OCI-LY3 (cell line): Measurements from ENCODE around the gene STIM2.

Experiments
- H2AFZ ChIP-seq: fragments of 200-600, 300-600 bp; shearing (Covaris generic); 2 replicates; pipeline ENCODE4 v1.6.0; 2014; ENCODE audit warnings: antibody characterized with exemption, low read depth, low read length
- H3K27ac ChIP-seq: fragments of 200-600, 300-600 bp; sonication (generic); 2 replicates; pipeline ENCODE4 v1.5.1; 2014; ENCODE audit warnings: mild to moderate bottlenecking, low read length, moderate library complexity, mixed read lengths
- H3K27me3 ChIP-seq: fragments of 200-600, 300-600 bp; sonication (generic); 2 replicates; pipeline ENCODE4 v1.6.1; 2014; ENCODE audit warnings: low read depth, low read length, mixed read lengths
- H3K36me3 ChIP-seq: fragments of 200-600, 300-600 bp; sonication (generic); replicated peaks from 2 replicates; pipeline ENCODE3; 2014; ENCODE audit warnings: low read depth, low read length, mixed read lengths
- H3K4me1 ChIP-seq: fragments of 300-600, 200-600 bp; sonication (generic); 2 replicates; pipeline ENCODE4 v1.6.1; 2014; ENCODE audit warnings: low read length, mixed read lengths
- H3K4me2 ChIP-seq: fragments of 200-600, 300-600 bp; sonication (generic); 2 replicates; pipeline ENCODE4 v1.6.1; 2014; ENCODE audit warnings: low read length, mixed read lengths
- H3K4me3 ChIP-seq: fragments of 300-600, 200-600 bp; sonication (generic); 2 replicates; pipeline ENCODE4 v1.5.1; 2014; ENCODE audit warnings: antibody characterized with exemption, mild to moderate bottlenecking, low read length, moderate library complexity
- H3K79me2 ChIP-seq: fragments of 300-600, 200-600 bp; shearing (Covaris generic); 2 replicates; pipeline ENCODE4 v1.6.1; 2014; ENCODE audit warnings: mild to moderate bottlenecking, low read length, mixed read lengths
- H3K9ac ChIP-seq: fragments of 300-600, 200-600 bp; shearing (Covaris generic); 2 replicates; pipeline ENCODE4 v1.6.0; 2014; ENCODE audit warnings: mild to moderate bottlenecking, low read length, moderate library complexity
- H3K9me3 ChIP-seq: fragments of 200-600, 300-600 bp; shearing (Covaris generic); 2 replicates; pipeline ENCODE4 v1.6.1; 2014; ENCODE audit warnings: low read length, mixed read lengths; ENCODE audit not compliant: insufficient read depth
- H4K20me1 ChIP-seq: fragments of 200-600, 300-600 bp; sonication (generic); 2 replicates; pipeline ENCODE4 v1.6.1; 2016; ENCODE audit warnings: low read length, mixed read lengths; ENCODE audit not compliant: insufficient read depth
- EZH2phosphoT487 ChIP-seq: fragments of 200-600 bp; shearing (Covaris generic); IDR thresholded peaks from 2 replicates; pipeline ENCODE4 v1.6.1; 2018; ENCODE audit warnings: antibody characterized with exemption, mixed run types, low read depth
- TF ChIP-seq, protein P1 (sequence below): fragments of 200-600, 300-600 bp; sonication (generic); IDR thresholded peaks from 2 replicates; pipeline ENCODE4 v1.5.1; 2014; ENCODE audit warnings: antibody characterized with exemption, low read length, low read depth

Gene STIM2

DNA sequence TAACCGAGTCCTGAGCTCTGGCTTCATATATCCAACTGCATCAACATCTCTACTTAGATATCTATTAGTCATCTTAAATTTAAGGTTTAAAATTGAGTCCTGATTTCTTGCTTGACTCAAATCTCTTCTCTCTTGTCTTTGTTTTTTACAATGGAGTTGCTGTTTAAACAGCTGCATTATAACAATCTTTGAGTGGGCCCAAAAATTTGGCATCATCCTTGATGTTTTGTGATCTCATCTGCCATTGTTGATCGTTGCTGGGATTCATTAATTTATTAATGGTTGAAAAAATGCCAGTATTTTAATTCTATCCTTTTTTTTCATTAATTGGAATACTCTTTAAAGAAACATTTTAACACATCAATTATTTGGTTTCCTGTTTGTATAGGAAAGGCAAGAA, 82.2 kb downstream of the STIM2 start:
- Histone ChIP-seq H3K36me3 (no peaks in the 10 kb centered on the region), H2AFZ (no peak overlapping the region), H3K4me1 (no peaks in the 10 kb centered on the region), H3K9me3 (no peaks in the 10 kb centered on the region), H3K79me2 (peaks cover 6% of the 10 kb centered on the region; the same call in 1 of the 2 replicates), H3K9ac (no peak overlapping the region), H3K27me3 (no peaks in the 10 kb centered on the region), H3K4me2 (no peak overlapping the region), H4K20me1 (no peaks in the 10 kb centered on the region), H3K27ac (no peak overlapping the region), H3K4me3 (no peak overlapping the region)
- TF ChIP-seq, protein P1, sequence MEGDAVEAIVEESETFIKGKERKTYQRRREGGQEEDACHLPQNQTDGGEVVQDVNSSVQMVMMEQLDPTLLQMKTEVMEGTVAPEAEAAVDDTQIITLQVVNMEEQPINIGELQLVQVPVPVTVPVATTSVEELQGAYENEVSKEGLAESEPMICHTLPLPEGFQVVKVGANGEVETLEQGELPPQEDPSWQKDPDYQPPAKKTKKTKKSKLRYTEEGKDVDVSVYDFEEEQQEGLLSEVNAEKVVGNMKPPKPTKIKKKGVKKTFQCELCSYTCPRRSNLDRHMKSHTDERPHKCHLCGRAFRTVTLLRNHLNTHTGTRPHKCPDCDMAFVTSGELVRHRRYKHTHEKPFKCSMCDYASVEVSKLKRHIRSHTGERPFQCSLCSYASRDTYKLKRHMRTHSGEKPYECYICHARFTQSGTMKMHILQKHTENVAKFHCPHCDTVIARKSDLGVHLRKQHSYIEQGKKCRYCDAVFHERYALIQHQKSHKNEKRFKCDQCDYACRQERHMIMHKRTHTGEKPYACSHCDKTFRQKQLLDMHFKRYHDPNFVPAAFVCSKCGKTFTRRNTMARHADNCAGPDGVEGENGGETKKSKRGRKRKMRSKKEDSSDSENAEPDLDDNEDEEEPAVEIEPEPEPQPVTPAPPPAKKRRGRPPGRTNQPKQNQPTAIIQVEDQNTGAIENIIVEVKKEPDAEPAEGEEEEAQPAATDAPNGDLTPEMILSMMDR: no peak

GRCh38 chr4:26943391-26943790, 82.8 kb downstream of the STIM2 start:
- no peak overlapping the region for H3K9ac ChIP-seq
- H3K9me3 ChIP-seq: no peaks in the 10 kb centered on the region
- no peaks in the 10 kb centered on the region for H3K27me3 ChIP-seq
- no peak overlapping the region for H3K27ac ChIP-seq
- TF ChIP-seq, protein P1: no peak
- H3K36me3 ChIP-seq: no peaks in the 10 kb centered on the region
- H3K4me1 ChIP-seq: no peaks in the 10 kb centered on the region
- H2AFZ ChIP-seq: no peak overlapping the region
- H3K4me3 ChIP-seq: no peak overlapping the region
- H3K4me2 ChIP-seq: no peak overlapping the region
- H3K79me2 ChIP-seq: peaks cover 6% of the 10 kb centered on the region; the same call in 1 of the 2 replicates
- H4K20me1 ChIP-seq: no peaks in the 10 kb centered on the region

DNA sequence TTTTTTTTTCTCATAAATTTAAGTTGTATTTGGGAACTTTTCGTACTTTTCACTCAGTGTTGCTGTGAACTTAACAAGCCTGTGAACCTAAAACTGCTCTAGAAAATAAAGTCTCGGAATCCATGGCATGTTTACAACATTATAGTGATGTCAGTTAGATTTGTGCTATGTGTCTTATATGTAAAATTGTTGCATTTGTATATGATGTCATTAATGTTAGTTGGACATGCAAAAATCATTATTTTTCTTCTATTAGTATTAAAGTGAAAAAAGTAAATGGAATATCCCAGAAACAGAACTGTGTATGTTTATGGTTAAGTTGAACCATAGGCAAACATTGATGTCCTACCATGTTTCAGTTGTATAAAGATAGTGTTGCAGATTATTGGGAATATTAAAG, 85.2 kb downstream of the STIM2 start:
- no peak overlapping the region for H3K27ac ChIP-seq
- H3K79me2 ChIP-seq: peaks cover 6% of the 10 kb centered on the region; the same call in 1 of the 2 replicates
- no peak for TF ChIP-seq EZH2phosphoT487
- TF ChIP-seq, protein P1: no peak
- no peaks in the 10 kb centered on the region for H3K9me3 ChIP-seq
- H3K27me3 ChIP-seq: no peaks in the 10 kb centered on the region
- no peaks in the 10 kb centered on the region for H3K4me1 ChIP-seq
- no peak overlapping the region for H3K4me3 ChIP-seq
- H4K20me1 ChIP-seq: no peaks in the 10 kb centered on the region
- no peak overlapping the region for H3K9ac ChIP-seq
- no peak overlapping the region for H2AFZ ChIP-seq
- H3K36me3 ChIP-seq: no peaks in the 10 kb centered on the region
- H3K4me2 ChIP-seq: no peak overlapping the region

DNA sequence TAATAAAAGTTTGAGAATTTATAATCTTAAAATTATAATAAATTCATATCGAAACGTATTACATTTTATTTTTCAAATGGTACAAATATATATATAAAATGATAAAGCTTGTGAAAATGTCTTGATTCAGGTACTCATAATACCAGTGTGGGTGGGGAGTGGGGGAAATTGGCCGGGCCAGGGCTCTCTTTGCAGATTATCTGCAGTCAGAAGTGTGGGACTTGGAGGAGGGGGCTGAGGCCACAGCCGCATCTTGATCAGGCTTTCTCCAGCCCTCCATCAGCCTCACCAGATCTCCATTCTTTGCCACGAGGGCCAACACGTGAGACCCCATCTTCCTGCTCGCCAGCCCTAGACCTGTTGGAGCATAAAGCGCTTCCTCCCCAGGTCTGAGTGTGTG, 86.7 kb downstream of the STIM2 start:
- Histone ChIP-seq H3K27ac (no peak overlapping the region), H2AFZ (no peak overlapping the region), H3K4me3 (no peak overlapping the region), H4K20me1 (no peaks in the 10 kb centered on the region), H3K27me3 (no peaks in the 10 kb centered on the region), H3K4me1 (no peaks in the 10 kb centered on the region), H3K79me2 (peaks cover 9% of the 10 kb centered on the region), H3K9ac (no peak overlapping the region), H3K4me2 (no peak overlapping the region), H3K36me3 (no peaks in the 10 kb centered on the region), H3K9me3 (no peaks in the 10 kb centered on the region)
- no peak for TF ChIP-seq EZH2phosphoT487

- TF ChIP-seq, protein P1: no peak
- TF ChIP-seq EZH2phosphoT487: no peak
- no peaks in the 10 kb centered on the region for H3K36me3 ChIP-seq
Measured at GRCh38 chr4:26950446-26950845, 89.8 kb downstream of the STIM2 start.

More at GRCh38 chr4:26950446-26950845, 89.8 kb downstream of the STIM2 start:
- Histone ChIP-seq H3K4me3 (no peak overlapping the region), H4K20me1 (no peaks in the 10 kb centered on the region; the same call in 1 of the 2 replicates), H3K27me3 (no peaks in the 10 kb centered on the region), H2AFZ (no peak overlapping the region), H3K4me2 (no peak overlapping the region), H3K9ac (no peak overlapping the region), H3K79me2 (peaks cover 7% of the 10 kb centered on the region), H3K27ac (no peak overlapping the region), H3K4me1 (peaks cover 14% of the 10 kb centered on the region), H3K9me3 (no peaks in the 10 kb centered on the region)
